GM18526 (cell line): ENCODE results near the gene ADCY2.

Experiments used
- POLR2A ChIP-seq: IDR thresholded peaks from 3 replicates; pipeline ENCODE4 v1.6.1; 2011; ENCODE audit not compliant: insufficient read length; ENCODE audit errors: extremely low read depth

ADCY2 gene

GRCh38 chr5:7515284-7515914 lies 119.5 kb downstream of the ADCY2 start:
- no peak for TF ChIP-seq POLR2A

- no peak for TF ChIP-seq POLR2A
Observed at GRCh38 chr5:7516253-7516652, 120.3 kb downstream of the ADCY2 start.

DNA sequence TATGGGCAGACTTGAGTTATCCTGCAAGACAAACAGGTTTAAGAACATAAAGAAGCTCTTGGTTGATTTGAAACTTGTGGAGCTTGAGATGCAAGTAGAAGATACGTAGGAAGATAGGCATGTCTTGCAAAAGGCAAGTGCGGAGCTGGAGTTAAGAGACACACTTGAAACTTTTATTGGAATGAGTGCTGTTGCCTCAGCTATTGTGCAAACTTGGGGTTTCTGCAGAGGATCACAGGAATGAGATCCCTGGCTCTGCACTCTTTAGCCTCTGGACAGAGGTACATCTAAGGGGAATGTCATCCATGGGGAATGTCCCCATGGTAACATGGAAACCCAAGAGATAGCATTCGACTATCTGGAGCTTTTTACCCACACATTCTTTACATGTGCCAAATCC lies 121.1 kb downstream of the ADCY2 start:
- TF ChIP-seq POLR2A: no peak

DNA sequence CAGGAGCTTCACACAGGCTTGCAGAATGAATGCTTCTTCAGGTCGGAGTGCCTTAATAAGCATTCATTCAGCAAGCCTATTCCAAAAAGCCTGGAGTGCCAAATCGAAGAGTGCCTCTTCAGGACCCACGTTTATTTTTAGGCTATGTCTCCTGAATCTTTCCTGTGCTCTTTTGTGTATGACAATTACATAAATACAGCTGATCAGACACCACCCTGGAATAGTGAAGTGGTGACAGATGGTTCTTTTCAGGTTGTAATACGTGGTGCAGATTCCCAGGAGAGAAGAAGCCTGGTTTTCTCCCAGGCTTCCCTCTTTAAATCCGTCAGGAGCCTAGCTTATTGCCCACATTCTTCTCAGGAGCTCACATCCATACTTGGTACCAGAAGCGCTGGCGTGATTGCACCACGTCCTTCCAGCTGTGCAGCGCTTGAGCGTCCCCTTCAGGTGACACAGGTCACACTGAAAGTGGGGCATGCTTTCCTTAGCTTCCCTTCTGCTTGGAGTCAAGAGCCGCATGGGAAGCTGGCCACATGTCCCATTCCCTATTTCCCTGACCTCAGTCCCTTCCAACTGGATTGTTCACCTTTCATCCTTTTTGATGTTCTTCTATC lies 123.1 kb downstream of the ADCY2 start:
- TF ChIP-seq POLR2A: no peak

GRCh38 chr5:7519564-7519963 lies 123.6 kb downstream of the ADCY2 start:
- no peak for TF ChIP-seq POLR2A

DNA sequence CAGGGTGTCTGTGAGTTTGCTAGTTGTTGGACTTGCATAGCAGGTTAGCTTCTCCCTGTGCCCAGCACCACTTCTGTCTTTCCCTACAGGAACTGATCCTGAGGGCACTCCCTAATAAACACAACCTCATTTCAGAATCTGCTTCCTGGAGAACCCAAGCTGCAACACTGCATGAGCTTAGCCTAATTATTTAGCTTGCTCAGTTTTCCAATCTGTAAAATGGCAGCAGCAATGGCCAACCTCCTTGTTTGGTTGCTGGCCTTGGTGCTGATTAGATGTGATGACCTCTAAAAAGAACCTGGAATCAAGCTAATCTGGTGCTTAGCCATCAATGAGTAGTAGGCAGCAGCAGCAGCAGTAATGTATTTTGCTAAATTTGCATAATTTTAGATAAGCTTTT lies 133.9 kb downstream of the ADCY2 start:
- TF ChIP-seq POLR2A: no peak

- no peak for TF ChIP-seq POLR2A
Observed at GRCh38 chr5:7533941-7534340, 138.0 kb downstream of the ADCY2 start.

DNA sequence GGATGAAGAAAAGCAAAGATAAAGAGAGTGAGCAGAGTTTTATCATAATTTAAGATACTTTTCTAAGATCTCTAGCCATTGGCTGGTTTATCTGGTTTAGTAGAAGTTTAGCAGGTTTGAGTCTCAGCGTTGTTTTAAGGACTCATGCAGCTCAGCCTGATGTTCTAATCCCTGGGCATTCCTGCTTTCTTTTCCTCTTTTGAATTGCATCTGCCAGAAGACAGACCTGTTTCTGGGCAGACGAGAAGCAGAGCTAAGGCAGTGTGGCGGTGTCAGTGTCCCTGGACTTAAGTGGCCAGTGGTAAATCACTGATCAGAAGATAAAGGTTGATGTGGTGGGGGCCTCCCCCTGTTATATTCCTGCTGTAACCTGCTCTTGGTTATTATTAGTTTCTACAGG lies 138.6 kb downstream of the ADCY2 start:
- no peak for TF ChIP-seq POLR2A

GRCh38 chr5:7537573-7537972 lies 141.6 kb downstream of the ADCY2 start:
- TF ChIP-seq POLR2A: no peak

DNA sequence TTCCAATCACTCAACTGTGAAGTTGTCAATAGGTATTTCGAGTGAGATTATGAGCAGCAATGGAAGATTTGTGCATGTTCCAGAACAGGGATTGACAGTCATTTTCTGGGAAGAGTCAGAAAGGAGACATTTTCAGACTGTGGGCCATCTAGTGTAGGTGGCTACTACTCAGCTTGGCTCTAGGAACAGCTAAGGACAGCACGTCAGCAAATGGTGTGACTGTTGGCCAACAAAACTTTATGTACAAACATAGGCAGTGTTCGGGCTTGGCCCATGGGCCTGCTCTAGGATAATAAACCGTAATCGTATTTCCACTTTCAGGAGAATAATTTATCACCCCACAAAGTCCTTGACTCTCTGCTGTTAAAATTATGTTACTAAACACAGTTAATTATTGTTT lies 143.6 kb downstream of the ADCY2 start:
- TF ChIP-seq POLR2A: no peak

- TF ChIP-seq POLR2A: no peak
Observed at GRCh38 chr5:7540736-7541485, 145.0 kb downstream of the ADCY2 start.

DNA sequence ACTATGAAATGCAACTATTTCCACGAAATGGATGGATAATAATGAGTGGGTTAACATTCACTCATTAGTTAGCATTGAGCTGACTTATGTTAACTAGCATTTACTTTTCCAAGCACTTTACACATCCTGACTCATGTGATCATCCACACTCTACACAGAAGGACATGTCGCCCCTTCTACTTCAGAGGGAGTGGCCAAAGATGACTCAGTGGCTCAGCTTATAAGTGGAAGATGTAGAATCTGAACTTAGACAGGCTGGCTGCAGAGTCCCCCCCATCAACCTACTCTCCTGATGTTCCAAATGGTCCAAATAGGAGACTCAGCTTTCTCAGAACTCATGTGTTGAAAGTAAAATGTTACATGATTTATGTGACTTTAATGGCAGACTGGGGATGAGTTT lies 146.0 kb downstream of the ADCY2 start:
- no peak for TF ChIP-seq POLR2A

DNA sequence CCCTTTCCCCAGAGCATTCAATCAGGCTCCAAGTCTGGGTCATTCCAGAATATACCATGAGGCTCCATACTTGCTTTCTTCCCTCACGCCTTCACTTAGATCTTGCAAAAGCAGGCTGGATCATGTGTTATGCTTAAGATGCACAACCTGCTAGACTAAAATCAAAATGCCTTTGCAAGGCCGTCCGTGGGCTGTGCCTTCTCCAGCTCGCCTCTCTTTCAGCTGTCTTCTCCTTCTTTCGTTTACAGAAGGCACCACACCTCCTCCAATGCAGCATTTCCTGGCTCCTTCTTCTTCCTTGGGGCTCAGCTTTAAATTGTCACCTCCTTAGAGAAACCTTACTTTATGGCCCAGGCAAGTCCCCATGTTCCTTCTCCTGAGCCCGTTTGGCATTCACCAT lies 150.6 kb downstream of the ADCY2 start:
- TF ChIP-seq POLR2A: no peak

DNA sequence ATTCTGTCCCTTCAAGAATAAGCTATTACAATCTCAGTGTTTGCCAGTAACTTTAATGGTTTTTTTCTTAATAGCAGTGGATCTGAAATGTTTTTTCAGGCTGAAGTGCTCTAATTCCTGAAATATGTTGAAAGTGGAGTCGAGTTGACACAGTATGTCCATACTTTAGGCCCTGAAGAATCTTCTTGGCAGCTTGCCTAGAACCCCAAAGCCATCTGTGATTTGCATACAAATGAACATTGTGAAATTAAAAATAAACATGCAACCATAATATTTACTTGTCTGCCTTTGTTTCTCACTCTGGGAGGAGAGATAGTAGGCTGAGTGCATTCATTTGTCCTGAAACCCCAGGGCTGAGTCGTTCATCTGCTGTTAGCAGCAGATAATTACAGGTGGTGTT lies 152.7 kb downstream of the ADCY2 start:
- TF ChIP-seq POLR2A: no peak

GRCh38 chr5:7565559-7565958 lies 169.6 kb downstream of the ADCY2 start:
- no peak for TF ChIP-seq POLR2A

- TF ChIP-seq POLR2A: no peak
Observed at GRCh38 chr5:7576023-7576715, 180.2 kb downstream of the ADCY2 start.

GRCh38 chr5:7577381-7577780 lies 181.4 kb downstream of the ADCY2 start:
- TF ChIP-seq POLR2A: no peak

GRCh38 chr5:7578071-7578470 lies 182.1 kb downstream of the ADCY2 start:
- no peak for TF ChIP-seq POLR2A
